A673 (cell line): ENCODE results near the gene PLEKHA6.

ENCODE experiments used
- EZH2 ChIP-seq: fragments of 200-600 bp; sonication (generic); IDR thresholded peaks from 2 replicates; pipeline ENCODE4 v1.6.1; 2017; ENCODE audit warnings: borderline replicate concordance, low read depth, mild to moderate bottlenecking, mixed read lengths, antibody characterized with exemption, low read length; ENCODE audit not compliant: poor library complexity, severe bottlenecking
- TF ChIP-seq, protein P1 (sequence below): fragments of 300-800, 200-600 bp; sonication (generic); conservative IDR thresholded peaks from 2 replicates; pipeline ENCODE4 v1.5.1; 2017; ENCODE audit warnings: low read depth, mild to moderate bottlenecking, antibody characterized with exemption, low read length, moderate library complexity, mixed read lengths

DNA sequence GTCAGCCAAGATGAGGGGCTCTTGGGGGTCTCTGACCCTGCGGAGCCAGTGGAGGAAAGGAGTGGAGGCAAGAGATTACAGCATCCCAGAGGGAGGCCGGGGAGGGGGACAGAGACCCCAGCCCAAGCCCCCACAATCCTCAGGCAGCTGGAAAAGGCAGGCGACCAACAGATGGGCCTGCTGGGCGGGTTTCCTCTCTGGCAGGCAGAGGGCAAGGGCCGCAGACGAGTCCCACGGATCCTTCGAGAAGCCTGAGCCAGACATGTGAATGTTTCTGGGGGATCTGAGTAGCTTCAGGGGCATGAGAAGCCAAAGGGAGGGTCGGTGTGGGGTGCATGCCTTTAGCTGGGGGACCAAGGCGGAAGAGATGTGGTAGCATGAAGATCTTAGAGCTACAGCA, 2.1 kb upstream of the PLEKHA6 start:
- TF ChIP-seq, protein P1, sequence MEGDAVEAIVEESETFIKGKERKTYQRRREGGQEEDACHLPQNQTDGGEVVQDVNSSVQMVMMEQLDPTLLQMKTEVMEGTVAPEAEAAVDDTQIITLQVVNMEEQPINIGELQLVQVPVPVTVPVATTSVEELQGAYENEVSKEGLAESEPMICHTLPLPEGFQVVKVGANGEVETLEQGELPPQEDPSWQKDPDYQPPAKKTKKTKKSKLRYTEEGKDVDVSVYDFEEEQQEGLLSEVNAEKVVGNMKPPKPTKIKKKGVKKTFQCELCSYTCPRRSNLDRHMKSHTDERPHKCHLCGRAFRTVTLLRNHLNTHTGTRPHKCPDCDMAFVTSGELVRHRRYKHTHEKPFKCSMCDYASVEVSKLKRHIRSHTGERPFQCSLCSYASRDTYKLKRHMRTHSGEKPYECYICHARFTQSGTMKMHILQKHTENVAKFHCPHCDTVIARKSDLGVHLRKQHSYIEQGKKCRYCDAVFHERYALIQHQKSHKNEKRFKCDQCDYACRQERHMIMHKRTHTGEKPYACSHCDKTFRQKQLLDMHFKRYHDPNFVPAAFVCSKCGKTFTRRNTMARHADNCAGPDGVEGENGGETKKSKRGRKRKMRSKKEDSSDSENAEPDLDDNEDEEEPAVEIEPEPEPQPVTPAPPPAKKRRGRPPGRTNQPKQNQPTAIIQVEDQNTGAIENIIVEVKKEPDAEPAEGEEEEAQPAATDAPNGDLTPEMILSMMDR: no peak
- TF ChIP-seq EZH2: no peak
